ENCODE measurements around the gene ANKS1B.
A peak's percentile ranks its signal among the peaks of the same experiment; 100 is the strongest.
"Not testable (repeated sequence)": the region's sequence is repeated elsewhere in the genome, so short reads cannot be mapped to it uniquely, and the experiment has no call there.

ANKS1B gene

GRCh38 chr12:99984271-99985128, at the start of gene ANKS1B:
TSS of gene ANKS1B (minus strand) at chr12:99984936. CDS start at chr12:99984237, 699 bp downstream.
- peak; percentile 51 for DNase-seq

GRCh38 chr12:100031836-100032235, 47.1 kb upstream of the ANKS1B start:
- DNase-seq, result no peak

- no peak for DNase-seq
These were observed 42.9 kb upstream of the ANKS1B start for GRCh38 chr12:100027671-100028070.

GRCh38 chr12:100026241-100026640, 41.5 kb upstream of the ANKS1B start:
- no peak for DNase-seq

GRCh38 chr12:100024974-100025555, 40.3 kb upstream of the ANKS1B start:
- no peak for DNase-seq

GRCh38 chr12:100020370-100020769, 35.6 kb upstream of the ANKS1B start:
- DNase-seq, result no peak

- DNase-seq, result no peak
These were observed 32.3 kb upstream of the ANKS1B start for GRCh38 chr12:100017056-100017455.

GRCh38 chr12:100016304-100016703, 31.6 kb upstream of the ANKS1B start:
- DNase-seq, result not testable (repeated sequence)

GRCh38 chr12:100005846-100006245, 21.1 kb upstream of the ANKS1B start:
- not testable (repeated sequence) for DNase-seq

- no peak for DNase-seq
These were observed 13.1 kb upstream of the ANKS1B start for GRCh38 chr12:99997806-99998205.

- DNase-seq, result no peak
These were observed 11.4 kb upstream of the ANKS1B start for GRCh38 chr12:99996095-99996494.

- no peak for DNase-seq
These were observed 895 bp upstream of the ANKS1B start for GRCh38 chr12:99985631-99986030.

GRCh38 chr12:99985129-99985570, 414 bp upstream of the ANKS1B start:
- peak; percentile 51 for DNase-seq

GRCh38 chr12:99983456-99984258, 1.1 kb downstream of the ANKS1B start:
- DNase-seq, result no peak

GRCh38 chr12:99981639-99982190, 3.0 kb downstream of the ANKS1B start:
- no peak for DNase-seq

GRCh38 chr12:99979471-99979870, 5.3 kb downstream of the ANKS1B start:
- no peak for DNase-seq

- DNase-seq, result no peak
These were observed 6.6 kb downstream of the ANKS1B start for GRCh38 chr12:99978152-99978551.

- DNase-seq, result no peak
These were observed 7.2 kb downstream of the ANKS1B start for GRCh38 chr12:99977550-99977949.

- DNase-seq, result no peak
These were observed 8.0 kb downstream of the ANKS1B start for GRCh38 chr12:99976762-99977161.

GRCh38 chr12:99975321-99975720, 9.4 kb downstream of the ANKS1B start:
- DNase-seq, result no peak

- DNase-seq, result no peak
These were observed 10.6 kb downstream of the ANKS1B start for GRCh38 chr12:99974146-99974545.

GRCh38 chr12:99966429-99966828, 18.3 kb downstream of the ANKS1B start:
- no peak for DNase-seq

- DNase-seq, result no peak
These were observed 24.4 kb downstream of the ANKS1B start for GRCh38 chr12:99960311-99960710.
